ENCODE results near the gene RBM23.

GRCh38 chr14:22848351-22849164 lies 70.4 kb downstream of the RBM23 start:
- no peak for TF ChIP-seq CTCF (IDR thresholded peaks at IDR 0.05)
- no peak for TF ChIP-seq MAX (CRISPR knock-in tag; IDR thresholded peaks at IDR 0.05)

All from WTC11 (cell line).